ENCODE measurements around the gene DACT1. TPM values are rescaled to one million over a fixed set of nuclear protein-coding genes. Genes with fewer than 3 reads are reported as not detected.

Gene DACT1
- total RNA-seq, 1 experiment from 2014 or later = 4.4 TPM

- peaks cover 12 to 17% of the 10 kb centered on the region in 2 experiments for H3K4me1 Mint-ChIP-seq
- Histone ChIP-seq H3K4me1 (ENCODE audit: insufficient read depth, low read length) (peaks cover 3% of the 10 kb centered on the region; the same call in 1 of the 2 replicates), H3K27ac (ENCODE audit: insufficient read length, low read depth, low read length) (no peak overlapping the region), H3K9ac (ENCODE audit: extremely low read depth, insufficient read length, low read length) (no peak overlapping the region), H3K18ac (ENCODE audit: insufficient read length, low read depth, low read length) (no peak overlapping the region), H2AFZ (ENCODE audit: low read length) (no peak overlapping the region), H3K4ac (ENCODE audit: low read depth, low read length) (no peak overlapping the region), H3K56ac (ENCODE audit: insufficient read length, low read depth, low read length) (no peak overlapping the region), H4K8ac (replicated peaks; ENCODE audit: insufficient read length, low read depth, low read length) (no peak overlapping the region), H3T11ph (ENCODE audit: low read length) (no peak overlapping the region), H2BK12ac (ENCODE audit: insufficient read length, low read depth, low read length) (no peak overlapping the region), H3K23ac (ENCODE audit: insufficient read length, low read depth, low read length) (no peak overlapping the region), H3K9me3 (ENCODE audit: control insufficient read depth, low read depth, low read length) (no peaks in the 10 kb centered on the region), H2AK5ac (ENCODE audit: insufficient read length, low read length) (no peak overlapping the region), H3K27me3 (ENCODE audit: insufficient read depth, low read length) (no peaks in the 10 kb centered on the region), H2BK5ac (ENCODE audit: insufficient read length, low read length) (no peak overlapping the region), H2BK15ac (ENCODE audit: low read depth, low read length) (no peak overlapping the region), H4K20me1 (ENCODE audit: control insufficient read depth, insufficient read depth, insufficient read length) (no peaks in the 10 kb centered on the region), H2BK20ac (ENCODE audit: low read depth, low read length, poor library complexity, severe bottlenecking) (no peak overlapping the region), H4K5ac (ENCODE audit: insufficient read length, low read depth, low read length) (no peak overlapping the region), H3K79me2 (ENCODE audit: insufficient read depth, low read length) (no peaks in the 10 kb centered on the region), H3K4me2 (ENCODE audit: insufficient read depth, insufficient read length, low read length) (no peak overlapping the region), H3K23me2 (ENCODE audit: insufficient read length, low read depth, low read length, poor library complexity, severe bottlenecking) (no peaks in the 10 kb centered on the region), H2BK120ac (ENCODE audit: low read depth, low read length, poor library complexity, severe bottlenecking) (no peak overlapping the region), H3K14ac (ENCODE audit: insufficient read depth, low read length) (no peak overlapping the region), H3K79me1 (ENCODE audit: insufficient read depth, low read depth, low read length, poor library complexity, severe bottlenecking) (no peaks in the 10 kb centered on the region), H4K91ac (ENCODE audit: insufficient read length, low read depth, low read length) (no peak overlapping the region)
- no peak for DNase-seq
- H3K4me3 Mint-ChIP-seq = no peak overlapping the region
- no CpG with 5 or more reads among the region's 3 CpGs for WGBS (ENCODE audit: extremely low coverage, insufficient read length, low lambda C conversion rate)
- no peaks in the 10 kb centered on the region for H3K36me3 Mint-ChIP-seq (ENCODE audit: insufficient read depth in 1 of 3, low read depth in 3 of 3)
- no peaks in the 10 kb centered on the region for H3K27me3 Mint-ChIP-seq (ENCODE audit: low read depth)
- no peak for TF ChIP-seq CTCF (conservative IDR thresholded peaks at IDR 0.05)
- no peaks in the 10 kb centered on the region for H3K9me3 Mint-ChIP-seq
- H3K27ac Mint-ChIP-seq = 0 out of 7 replicates have a peak overlapping the region, but pooled peaks of 1 of the 3 experiments have one; percentile 24
Observed at GRCh38 chr14:58665773-58666500, 28.2 kb downstream of the DACT1 start.
